ENCODE data around the gene BHMT. TPM values are rescaled to one million over a fixed set of nuclear protein-coding genes. Genes with fewer than 3 reads are reported as not detected.

The BHMT gene
- total and polyA plus RNA-seq, 12 donors, result 0.23 to 1.6 (median 0.57) TPM; not detected in 1

DNA sequence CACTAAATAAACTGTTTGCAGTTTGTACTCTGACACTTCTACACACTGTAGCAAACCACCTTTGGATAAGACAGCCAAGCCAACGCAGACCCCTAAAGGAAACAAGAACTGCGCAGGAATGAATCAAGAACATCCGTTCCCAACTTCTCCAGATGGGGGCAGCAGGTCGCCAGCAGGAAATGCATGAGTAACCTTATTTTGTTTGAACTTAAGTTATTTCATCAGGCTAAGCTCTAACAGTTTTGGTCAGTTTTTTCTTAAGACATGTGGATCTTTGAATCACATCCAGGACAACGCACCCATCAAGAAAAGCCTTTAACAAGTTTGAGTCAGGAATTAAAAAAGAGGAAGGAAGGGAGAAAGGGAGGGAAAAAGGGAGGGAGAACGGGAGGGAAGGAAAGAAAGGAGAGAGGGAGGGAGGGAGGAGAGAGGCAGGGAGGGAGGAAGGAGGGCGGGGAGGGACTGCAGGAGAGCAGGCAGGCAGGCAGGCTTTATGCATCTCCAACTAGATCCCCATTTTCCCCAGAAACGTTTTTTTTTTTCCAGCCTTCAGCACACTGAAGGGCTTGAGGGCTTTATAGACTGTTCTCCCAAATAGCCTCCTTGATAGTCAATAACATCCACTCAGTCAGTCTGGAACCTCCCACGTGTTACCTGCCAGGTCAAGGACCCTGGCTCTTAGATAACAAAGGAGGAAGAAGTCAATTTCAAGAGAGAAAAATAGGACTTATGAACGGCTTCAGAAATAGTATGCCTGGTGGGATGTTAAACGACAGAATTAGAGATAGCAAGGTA is 22.2 kb downstream of the BHMT start:
- Histone ChIP-seq H3K36me3 (replicated peaks in 1 of 2) (no peaks in the 10 kb centered on the region), H3K9me3 (replicated peaks in 1 of 3) (no peaks in the 10 kb centered on the region), H3K27me3 (no peaks in the 10 kb centered on the region), H3K4me3 (peak overlapping the region in 1 of 4 donors; percentile 5), H3K27ac (peak overlapping the region in 2 of 5 donors; percentile 29 to 46), H3K4me1 (replicated peaks in 1 of 2) (peaks cover 7 to 15% of the 10 kb centered on the region in 2 donors)
- DNase-seq, result peak; percentile 49 to 86 (median 70)
- 3 to 6% (median 4%) methylated on average over 11 of the region's 11 CpGs for WGBS, 4 donors
- intact Hi-C loops (cut with DNase I), result loop anchor here (2.0 to 10.0 kb wide), 4 partner anchors 107 to 333 kb away; no protein-coding TSS in a partner anchor
- TF ChIP-seq POLR2A (IDR thresholded peaks at IDR 0.05), result no peak
- TF ChIP-seq, protein P1, sequence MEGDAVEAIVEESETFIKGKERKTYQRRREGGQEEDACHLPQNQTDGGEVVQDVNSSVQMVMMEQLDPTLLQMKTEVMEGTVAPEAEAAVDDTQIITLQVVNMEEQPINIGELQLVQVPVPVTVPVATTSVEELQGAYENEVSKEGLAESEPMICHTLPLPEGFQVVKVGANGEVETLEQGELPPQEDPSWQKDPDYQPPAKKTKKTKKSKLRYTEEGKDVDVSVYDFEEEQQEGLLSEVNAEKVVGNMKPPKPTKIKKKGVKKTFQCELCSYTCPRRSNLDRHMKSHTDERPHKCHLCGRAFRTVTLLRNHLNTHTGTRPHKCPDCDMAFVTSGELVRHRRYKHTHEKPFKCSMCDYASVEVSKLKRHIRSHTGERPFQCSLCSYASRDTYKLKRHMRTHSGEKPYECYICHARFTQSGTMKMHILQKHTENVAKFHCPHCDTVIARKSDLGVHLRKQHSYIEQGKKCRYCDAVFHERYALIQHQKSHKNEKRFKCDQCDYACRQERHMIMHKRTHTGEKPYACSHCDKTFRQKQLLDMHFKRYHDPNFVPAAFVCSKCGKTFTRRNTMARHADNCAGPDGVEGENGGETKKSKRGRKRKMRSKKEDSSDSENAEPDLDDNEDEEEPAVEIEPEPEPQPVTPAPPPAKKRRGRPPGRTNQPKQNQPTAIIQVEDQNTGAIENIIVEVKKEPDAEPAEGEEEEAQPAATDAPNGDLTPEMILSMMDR (IDR thresholded peaks at IDR 0.05), result peak; percentile 54 to 74 (median 65)

DNA sequence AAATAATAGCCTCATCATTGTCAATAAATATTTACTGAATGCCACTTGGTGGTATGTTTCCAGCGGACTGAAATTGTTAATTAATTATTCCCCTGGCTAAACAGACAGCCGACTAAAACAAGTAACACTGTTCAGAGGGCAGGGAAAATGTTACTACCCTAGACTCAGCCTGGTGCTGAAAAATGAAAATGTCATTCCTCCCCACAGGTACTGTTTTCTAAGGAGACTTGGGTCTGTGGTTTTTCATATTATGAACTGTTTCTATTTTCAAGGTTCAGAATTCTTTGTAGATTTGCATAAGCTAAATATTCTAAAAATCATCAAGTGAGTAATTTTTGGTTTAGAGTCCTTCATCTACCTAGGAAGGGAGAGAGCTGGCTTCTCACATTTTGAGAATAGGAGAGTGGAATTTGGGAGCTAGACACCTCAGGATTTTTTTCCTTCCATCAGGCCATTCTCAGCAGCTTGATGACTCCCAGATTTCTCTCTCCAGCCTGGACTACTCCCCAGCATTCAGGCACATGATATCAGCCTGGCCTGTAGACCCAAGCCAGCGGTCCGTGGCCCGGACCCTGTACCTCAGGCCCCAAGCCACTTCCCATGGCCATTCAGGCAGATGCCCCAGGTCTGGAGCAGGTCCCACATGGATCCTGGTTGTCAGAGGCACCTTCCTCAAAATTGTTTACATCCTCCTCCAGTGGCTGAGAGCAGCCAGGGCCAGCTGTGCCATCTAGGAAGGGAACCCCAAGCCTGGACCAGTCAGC is 24.4 kb downstream of the BHMT start:
- H3K27me3 ChIP-seq, result no peaks in the 10 kb centered on the region
- no peak for DNase-seq
- intact Hi-C loops (cut with DNase I), result loop anchor here in 1 of 2 donors (10.0 kb wide), 1 partner anchor 329 kb away; no protein-coding TSS in a partner anchor
- H3K4me1 ChIP-seq (replicated peaks in 1 of 2), result peaks cover 7 to 15% of the 10 kb centered on the region in 2 donors
- no peaks in the 10 kb centered on the region for H3K36me3 ChIP-seq (replicated peaks in 1 of 2)
- no peaks in the 10 kb centered on the region for H3K9me3 ChIP-seq (replicated peaks in 1 of 3)
- 74 to 93% (median 88%) methylated on average over 2 to 5 of the region's 5 CpGs for WGBS, 4 donors
- H3K4me3 ChIP-seq, result no peak overlapping the region
- TF ChIP-seq, protein P1 (IDR thresholded peaks at IDR 0.05), result no peak
- TF ChIP-seq POLR2A (IDR thresholded peaks at IDR 0.05), result no peak
- H3K27ac ChIP-seq, result no peak overlapping the region

DNA sequence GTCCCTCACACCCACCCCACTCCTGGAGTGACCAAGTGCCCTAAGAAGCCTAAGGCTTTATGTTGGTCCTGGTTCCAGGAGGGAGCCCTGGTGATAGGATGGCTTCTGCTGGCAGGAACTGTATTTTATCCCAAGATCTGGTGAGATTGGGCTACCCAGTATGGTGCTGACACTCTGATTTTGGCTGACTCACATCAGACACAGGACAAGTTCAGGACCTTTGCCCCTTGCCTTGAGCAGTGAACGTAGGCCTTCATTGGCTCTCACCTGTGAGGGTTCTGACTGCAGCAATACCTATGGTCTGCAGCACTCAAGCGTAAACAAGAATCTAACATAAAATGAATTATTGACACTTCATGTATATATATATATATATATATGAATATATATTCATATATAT is 25.0 kb downstream of the BHMT start:
- H3K4me3 ChIP-seq, result no peak overlapping the region
- intact Hi-C loops (cut with DNase I), result loop anchor here in 1 of 2 donors (10.0 kb wide), 1 partner anchor 328 kb away; no protein-coding TSS in a partner anchor
- peaks cover 7 to 15% of the 10 kb centered on the region in 2 donors for H3K4me1 ChIP-seq (replicated peaks in 1 of 2)
- 67 to 92% (median 77%) methylated on average over 2 of the region's 2 CpGs for WGBS, 4 donors
- H3K36me3 ChIP-seq (replicated peaks in 1 of 2), result no peaks in the 10 kb centered on the region
- H3K27ac ChIP-seq, result no peak overlapping the region
- H3K27me3 ChIP-seq, result no peaks in the 10 kb centered on the region
- no peaks in the 10 kb centered on the region for H3K9me3 ChIP-seq (replicated peaks in 1 of 3)
- DNase-seq, result no peak
- TF ChIP-seq POLR2A (IDR thresholded peaks at IDR 0.05), result no peak
- TF ChIP-seq, protein P1 (IDR thresholded peaks at IDR 0.05), result no peak

DNA sequence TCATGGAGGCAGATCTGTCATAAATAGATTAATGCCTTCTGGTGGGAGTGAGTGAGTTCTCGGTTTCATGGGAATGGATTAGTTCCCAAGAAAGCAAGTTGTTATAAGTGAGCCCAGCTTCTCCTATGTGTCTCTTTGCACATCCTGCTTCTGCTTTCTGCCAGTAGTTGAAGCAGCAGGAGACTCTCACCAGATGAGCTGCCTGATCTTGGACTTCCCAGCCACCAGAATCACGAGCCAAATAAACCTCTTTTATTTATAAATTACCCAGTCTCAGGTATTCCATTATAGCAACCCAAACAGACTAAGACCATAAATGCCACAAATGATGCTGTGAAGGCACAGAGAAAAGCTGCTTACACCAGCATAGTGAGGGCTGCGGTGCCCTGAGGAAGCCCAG is 28.9 kb downstream of the BHMT start:
- H3K27me3 ChIP-seq, result no peaks in the 10 kb centered on the region
- no peaks in the 10 kb centered on the region for H3K9me3 ChIP-seq (replicated peaks in 1 of 3)
- no peak overlapping the region for H3K4me3 ChIP-seq
- TF ChIP-seq, protein P1 (IDR thresholded peaks at IDR 0.05), result no peak
- no peak for TF ChIP-seq POLR2A (IDR thresholded peaks at IDR 0.05)
- no peak for DNase-seq
- no peaks in the 10 kb centered on the region for H3K36me3 ChIP-seq (replicated peaks in 1 of 2)
- WGBS, 4 donors, result 76 to 81% (median 79%) methylated on average over 2 to 3 of the region's 3 CpGs
- intact Hi-C loops (cut with DNase I), result no loop called here
- no peak overlapping the region for H3K27ac ChIP-seq
- H3K4me1 ChIP-seq (replicated peaks in 1 of 2), result no peaks in the 10 kb centered on the region

All from adrenal gland (tissue), 12 donors.